Breast epithelium (tissue), 3 donors: ENCODE data around the gene ACOX3.

Experiments used
- POLR2AphosphoS5 ChIP-seq, 3 donors: sonication (generic); formaldehyde crosslinking; IDR thresholded peaks; one replicate each; pipeline ENCODE4 v1.6.1; 2017; ENCODE audit warnings: antibody characterized with exemption in 3 of 3
- TF ChIP-seq, protein P1 (sequence below), 3 donors: fragments of 450-650 bp; IDR thresholded peaks; one replicate each; pipeline ENCODE4 v1.5.1; 2016 to 2017; ENCODE audit warnings: antibody characterized with exemption in 3 of 3, mild to moderate bottlenecking in 3 of 3, moderate library complexity in 3 of 3

DNA sequence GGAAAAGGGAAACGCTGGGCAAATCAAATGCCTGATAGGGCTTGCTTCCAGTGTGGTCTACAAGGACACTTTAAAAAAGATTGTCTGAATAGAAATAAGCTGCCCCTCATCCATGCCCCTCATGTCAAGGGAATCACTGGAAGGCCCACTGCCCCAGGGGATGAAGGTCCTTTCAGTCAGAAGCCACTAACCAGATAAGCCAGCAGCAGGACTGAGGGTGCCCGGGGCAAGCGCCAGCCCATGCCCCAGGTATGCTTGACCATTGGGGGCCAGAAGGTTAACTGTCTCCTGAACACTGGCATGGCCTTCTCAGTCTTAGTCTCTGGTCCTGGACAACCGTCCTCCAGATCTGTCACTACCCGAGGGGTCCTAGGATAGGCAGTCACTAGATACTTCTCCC is 17.7 kb downstream of the ACOX3 start:
- TF ChIP-seq, protein P1, sequence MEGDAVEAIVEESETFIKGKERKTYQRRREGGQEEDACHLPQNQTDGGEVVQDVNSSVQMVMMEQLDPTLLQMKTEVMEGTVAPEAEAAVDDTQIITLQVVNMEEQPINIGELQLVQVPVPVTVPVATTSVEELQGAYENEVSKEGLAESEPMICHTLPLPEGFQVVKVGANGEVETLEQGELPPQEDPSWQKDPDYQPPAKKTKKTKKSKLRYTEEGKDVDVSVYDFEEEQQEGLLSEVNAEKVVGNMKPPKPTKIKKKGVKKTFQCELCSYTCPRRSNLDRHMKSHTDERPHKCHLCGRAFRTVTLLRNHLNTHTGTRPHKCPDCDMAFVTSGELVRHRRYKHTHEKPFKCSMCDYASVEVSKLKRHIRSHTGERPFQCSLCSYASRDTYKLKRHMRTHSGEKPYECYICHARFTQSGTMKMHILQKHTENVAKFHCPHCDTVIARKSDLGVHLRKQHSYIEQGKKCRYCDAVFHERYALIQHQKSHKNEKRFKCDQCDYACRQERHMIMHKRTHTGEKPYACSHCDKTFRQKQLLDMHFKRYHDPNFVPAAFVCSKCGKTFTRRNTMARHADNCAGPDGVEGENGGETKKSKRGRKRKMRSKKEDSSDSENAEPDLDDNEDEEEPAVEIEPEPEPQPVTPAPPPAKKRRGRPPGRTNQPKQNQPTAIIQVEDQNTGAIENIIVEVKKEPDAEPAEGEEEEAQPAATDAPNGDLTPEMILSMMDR (IDR thresholded peaks at IDR 0.05): no peak
- TF ChIP-seq POLR2AphosphoS5 (IDR thresholded peaks at IDR 0.05): no peak
